Vein endothelial cell (primary cell): ENCODE measurements around the gene TPP2. TPM values are rescaled to one million over a fixed set of nuclear protein-coding genes. Genes with fewer than 3 reads are reported as not detected.

Experiments
- total RNA-seq: library from RNA; depleted of rRNA; stranded (reverse); fragments of >200 nt; gene quantifications from 2 replicates; pipeline ENCODE4 v1.2.3, GENCODE V29; 2012

TPP2 gene
- 38.5 and 55.5 TPM in 2 replicates for total RNA-seq

DNA sequence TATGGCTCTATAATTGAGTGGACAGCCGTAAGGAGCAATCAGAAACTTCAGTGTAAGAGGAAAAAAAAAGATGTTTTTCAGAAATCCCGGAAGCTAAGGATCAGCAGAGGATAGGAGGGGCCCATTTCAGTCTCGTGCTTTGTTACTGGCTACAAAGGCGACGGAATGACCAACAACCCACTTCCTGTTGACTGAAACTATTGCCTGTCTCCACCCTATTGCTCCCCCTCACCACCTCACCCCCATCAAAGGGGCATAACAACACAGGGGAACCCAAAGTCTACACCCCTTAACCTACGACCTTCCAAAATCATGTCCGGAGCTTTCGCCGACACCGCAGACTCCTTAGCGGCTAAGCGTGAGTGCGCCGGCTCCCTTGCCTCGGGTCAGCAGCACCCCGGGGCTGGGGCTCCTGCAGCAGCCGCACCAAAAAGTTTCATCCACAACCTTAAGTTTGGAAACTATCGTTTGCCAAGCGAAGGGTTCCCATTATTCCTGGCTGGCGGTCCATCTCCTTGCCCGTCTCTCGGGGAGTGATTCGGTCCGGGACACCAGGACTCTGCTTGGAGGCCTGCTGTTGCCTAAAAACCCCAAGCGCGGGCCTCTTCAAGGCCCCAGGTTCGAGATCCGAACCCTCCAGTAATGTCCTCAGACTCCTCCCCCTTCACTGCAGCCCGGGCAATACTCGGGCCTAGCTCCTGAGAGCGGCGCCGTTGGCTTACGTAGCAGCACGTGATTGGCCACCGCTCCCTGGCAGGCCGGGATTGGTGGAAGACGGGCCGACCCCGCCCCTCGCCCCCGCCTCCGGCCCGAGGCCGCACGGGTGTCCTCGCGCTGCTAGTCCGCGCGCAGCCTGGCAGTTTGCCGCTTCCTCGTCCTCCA is at the start of gene TPP2:
TPP2 (plus strand) TSS at position 840 of the 882 bp plus-strand sequence. CDS start 53 bp downstream, outside the sequence.

DNA sequence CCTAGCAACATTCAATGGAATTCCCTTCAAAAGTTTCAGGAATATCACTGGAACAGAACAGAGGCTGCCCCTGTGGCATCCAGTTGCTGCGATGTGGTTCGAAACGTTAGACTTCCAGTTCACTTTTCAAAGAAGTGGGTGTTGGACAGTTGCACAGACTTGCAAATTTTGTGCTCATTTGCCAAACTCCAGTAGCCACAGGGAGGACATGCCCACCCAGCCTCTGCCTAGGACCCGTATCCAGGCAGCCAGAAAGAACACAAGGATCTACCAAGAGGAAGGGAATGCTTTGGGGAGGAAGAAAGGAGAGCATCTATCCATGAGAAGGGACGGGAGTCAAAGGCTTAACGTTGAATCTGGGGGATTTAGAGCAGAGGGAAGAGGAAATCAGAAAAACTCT is 98.2 kb downstream of the TPP2 start, which contains the start of gene METTL21C:
METTL21C (minus strand) TSS at position 108 of the 400 bp plus-strand sequence. CDS start 546 bp downstream, outside the sequence.

Other genes with a start within 250 kb of the TPP2 start
- gene FGF14, start 194.9 kb upstream of the TPP2 start, total RNA-seq = not detected in 2 replicates
- gene METTL21C, start 98.1 kb downstream of the TPP2 start, total RNA-seq = not detected in 2 replicates
- gene TEX30, start 176.8 kb downstream of the TPP2 start, total RNA-seq = 18.8 and 19.3 TPM in 2 replicates
- gene POGLUT2, start 202.0 kb downstream of the TPP2 start, total RNA-seq = 14.7 and 15.7 TPM in 2 replicates
- gene BIVM, start 202.1 kb downstream of the TPP2 start, total RNA-seq = 15.0 and 18.7 TPM in 2 replicates
- gene ERCC5, start 249.0 kb downstream of the TPP2 start, total RNA-seq = 43.8 and 50.5 TPM in 2 replicates